ENCODE results near the gene SLC25A46. TPM values are rescaled to one million over a fixed set of nuclear protein-coding genes. Genes with fewer than 3 reads are reported as not detected.
A peak's percentile ranks its signal among the peaks of the same experiment; 100 is the strongest.

SLC25A46 gene
- total RNA-seq, 1 donor from 2014 or later: 38.1 TPM

DNA sequence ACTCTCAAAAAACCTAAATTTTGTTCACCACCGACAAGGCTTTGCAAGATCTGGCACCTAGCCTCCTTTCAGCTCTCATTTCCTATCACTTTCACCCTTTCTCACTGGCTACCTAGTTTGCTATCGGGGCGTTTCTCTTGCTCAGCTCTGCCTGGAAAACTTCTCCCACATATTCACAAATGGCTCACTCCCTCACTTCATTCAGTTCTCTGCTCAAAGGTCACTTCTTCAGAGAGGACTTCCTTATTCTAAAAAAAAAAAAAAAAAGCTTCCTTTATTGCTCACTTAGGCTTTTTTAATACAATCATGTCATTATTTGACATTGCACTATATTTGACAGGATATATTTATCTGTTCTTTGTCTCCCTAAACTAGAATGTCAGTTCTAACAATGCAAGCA, 2.1 kb upstream of the SLC25A46 start:
- Mint-ChIP-seq H3K4me1 (ENCODE audit: low read depth, unreplicated experiment) (peaks cover 6% of the 10 kb centered on the region), H3K4me3 (ENCODE audit: unreplicated experiment) (no peak overlapping the region), H3K27me3 (ENCODE audit: unreplicated experiment) (peaks cover 3% of the 10 kb centered on the region), H3K36me3 (ENCODE audit: unreplicated experiment) (no peaks in the 10 kb centered on the region), H3K27ac (ENCODE audit: unreplicated experiment) (no peak overlapping the region), H3K9me3 (ENCODE audit: unreplicated experiment) (peaks cover 11% of the 10 kb centered on the region)
- no peak for DNase-seq
- TF ChIP-seq CTCF (IDR thresholded peaks at IDR 0.05; ENCODE audit: partially characterized antibody, unreplicated experiment): no peak

DNA sequence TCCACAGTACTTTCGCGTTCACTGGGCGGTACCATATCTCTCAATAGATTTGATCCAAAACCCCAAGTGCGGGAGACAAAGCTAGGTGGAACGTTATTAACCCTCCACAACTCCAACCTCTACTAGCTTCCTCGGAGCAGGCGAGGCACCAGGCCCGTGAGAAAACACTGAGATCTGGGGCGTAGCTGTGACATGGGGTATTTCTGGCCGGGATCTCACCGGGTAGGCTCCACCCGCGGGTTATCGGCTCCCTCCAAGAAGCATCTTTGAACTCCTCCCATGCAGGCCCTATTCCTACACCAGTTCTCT, 350 bp upstream of the SLC25A46 start:
- no peak for TF ChIP-seq CTCF (IDR thresholded peaks at IDR 0.05; ENCODE audit: partially characterized antibody, unreplicated experiment)
- H3K4me3 Mint-ChIP-seq (ENCODE audit: unreplicated experiment): peak overlapping the region; percentile 99
- peaks cover 6% of the 10 kb centered on the region for H3K4me1 Mint-ChIP-seq (ENCODE audit: low read depth, unreplicated experiment)

GRCh38 chr5:110751902-110752762, 13.3 kb downstream of the SLC25A46 start:
- H3K36me3 Mint-ChIP-seq (ENCODE audit: unreplicated experiment): no peaks in the 10 kb centered on the region
- H3K4me1 Mint-ChIP-seq (ENCODE audit: low read depth, unreplicated experiment): no peaks in the 10 kb centered on the region
- H3K4me3 Mint-ChIP-seq (ENCODE audit: unreplicated experiment): no peak overlapping the region
- no peak overlapping the region for H3K27ac Mint-ChIP-seq (ENCODE audit: unreplicated experiment)
- no peak for DNase-seq
- H3K9me3 Mint-ChIP-seq (ENCODE audit: unreplicated experiment): no peaks in the 10 kb centered on the region
- H3K27me3 Mint-ChIP-seq (ENCODE audit: unreplicated experiment): peaks cover 2% of the 10 kb centered on the region
- no peak for TF ChIP-seq CTCF (IDR thresholded peaks at IDR 0.05; ENCODE audit: partially characterized antibody, unreplicated experiment)

More for the DNA sequence above, 350 bp upstream of the SLC25A46 start:
- no peaks in the 10 kb centered on the region for H3K36me3 Mint-ChIP-seq (ENCODE audit: unreplicated experiment)
- no peak for DNase-seq
- H3K27me3 Mint-ChIP-seq (ENCODE audit: unreplicated experiment): peaks cover 3% of the 10 kb centered on the region
- peak overlapping the region; percentile 88 for H3K27ac Mint-ChIP-seq (ENCODE audit: unreplicated experiment)
- peaks cover 11% of the 10 kb centered on the region for H3K9me3 Mint-ChIP-seq (ENCODE audit: unreplicated experiment)

DNA sequence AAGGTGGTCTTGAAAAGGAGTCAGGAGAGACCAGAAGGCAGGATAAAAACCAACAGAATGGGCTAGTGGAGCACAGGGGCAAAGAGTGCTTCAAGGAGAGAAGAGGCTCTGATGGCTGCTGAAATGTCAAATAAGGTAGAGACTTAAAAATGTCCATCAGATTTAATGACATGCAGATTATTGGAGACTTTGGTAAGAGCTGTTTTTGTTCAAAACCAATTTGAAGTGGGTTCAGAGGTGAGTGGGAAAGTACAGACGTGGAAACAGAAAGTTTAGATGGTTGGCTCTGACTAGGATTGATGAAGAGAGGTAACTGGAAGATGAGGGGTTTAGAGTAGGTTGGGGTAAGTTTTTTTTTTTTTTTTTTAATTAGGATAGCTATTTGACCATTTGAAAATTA, 14.1 kb downstream of the SLC25A46 start:
- H3K4me1 Mint-ChIP-seq (ENCODE audit: low read depth, unreplicated experiment): no peaks in the 10 kb centered on the region
- DNase-seq: no peak
- no peak for TF ChIP-seq CTCF (IDR thresholded peaks at IDR 0.05; ENCODE audit: partially characterized antibody, unreplicated experiment)
- H3K4me3 Mint-ChIP-seq (ENCODE audit: unreplicated experiment): no peak overlapping the region
- H3K27ac Mint-ChIP-seq (ENCODE audit: unreplicated experiment): peak overlapping the region; percentile 36
- peaks cover 2% of the 10 kb centered on the region for H3K27me3 Mint-ChIP-seq (ENCODE audit: unreplicated experiment)
- no peaks in the 10 kb centered on the region for H3K9me3 Mint-ChIP-seq (ENCODE audit: unreplicated experiment)
- no peaks in the 10 kb centered on the region for H3K36me3 Mint-ChIP-seq (ENCODE audit: unreplicated experiment)

GRCh38 chr5:110753600-110753999, 14.8 kb downstream of the SLC25A46 start:
- peaks cover 3% of the 10 kb centered on the region for H3K27me3 Mint-ChIP-seq (ENCODE audit: unreplicated experiment)
- no peak overlapping the region for H3K27ac Mint-ChIP-seq (ENCODE audit: unreplicated experiment)
- no peak overlapping the region for H3K4me3 Mint-ChIP-seq (ENCODE audit: unreplicated experiment)
- no peak for DNase-seq
- H3K4me1 Mint-ChIP-seq (ENCODE audit: low read depth, unreplicated experiment): no peaks in the 10 kb centered on the region
- TF ChIP-seq CTCF (IDR thresholded peaks at IDR 0.05; ENCODE audit: partially characterized antibody, unreplicated experiment): no peak
- no peaks in the 10 kb centered on the region for H3K9me3 Mint-ChIP-seq (ENCODE audit: unreplicated experiment)
- no peaks in the 10 kb centered on the region for H3K36me3 Mint-ChIP-seq (ENCODE audit: unreplicated experiment)

Data from glutamatergic neuron (in vitro differentiated cells).